Breast epithelium (tissue), 3 donors: ENCODE results near the gene ADAM33.

Experiments used
- CTCF ChIP-seq, 3 donors: fragments of 450-650 bp; IDR thresholded peaks; one replicate each; pipeline ENCODE4 v1.5.1; 2016 to 2017; ENCODE audit warnings: antibody characterized with exemption in 3 of 3, mild to moderate bottlenecking in 3 of 3, moderate library complexity in 3 of 3
- POLR2A ChIP-seq: fragments of 450-650 bp; IDR thresholded peaks from one replicate; pipeline ENCODE4 v1.6.1; 2016; ENCODE audit warnings: antibody characterized with exemption, mild to moderate bottlenecking, moderate library complexity
- POLR2AphosphoS5 ChIP-seq, 3 donors: sonication (generic); formaldehyde crosslinking; IDR thresholded peaks; one replicate each; pipeline ENCODE4 v1.6.1; 2017; ENCODE audit warnings: antibody characterized with exemption in 3 of 3

DNA sequence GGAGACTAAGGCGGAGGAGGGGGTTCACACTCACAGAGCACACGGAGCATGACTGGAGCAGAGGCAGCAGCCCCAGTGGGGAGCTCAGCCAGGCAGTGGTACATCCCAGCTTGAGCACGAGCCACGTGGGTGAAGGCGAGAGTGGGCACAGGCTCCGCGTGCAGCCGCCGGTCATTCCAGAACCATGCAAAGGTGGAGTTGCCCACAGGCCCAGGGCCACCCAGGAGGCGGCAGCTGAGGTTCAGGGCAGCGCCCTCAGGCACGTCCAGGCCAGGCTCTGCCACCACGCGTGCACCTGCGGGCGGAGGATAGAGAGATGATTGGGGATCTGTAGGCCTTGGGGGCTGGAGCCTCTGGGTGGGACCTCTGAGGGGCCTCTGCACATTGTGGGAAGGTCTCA, 9.5 kb upstream of the ADAM33 start:
- TF ChIP-seq CTCF (IDR thresholded peaks at IDR 0.05) (no peak), POLR2AphosphoS5 (IDR thresholded peaks at IDR 0.05) (no peak), POLR2A (no peak)
